Daoy (cell line): ENCODE data around the gene WDR43. TPM values are rescaled to one million over a fixed set of nuclear protein-coding genes. Genes with fewer than 3 reads are reported as not detected.

Source experiments
- DNase-seq: peaks from one replicate; pipeline ENCODE4 v3.0.0-alpha.2; 2015; ENCODE audit warnings: low read depth
- total RNA-seq: library from RNA; depleted of rRNA; stranded (reverse); fragments of >200 nt; shearing (Covaris generic); gene quantifications from 2 replicates; pipeline ENCODE4 v1.2.3, GENCODE V29; 2014

Gene WDR43
- total RNA-seq, 1 experiment from 2014 or later, result 108 TPM

- DNase-seq, result no peak
These were observed 15.3 kb downstream of the WDR43 start for GRCh38 chr2:28909655-28910353.

GRCh38 chr2:28915939-28916338 lies 21.5 kb downstream of the WDR43 start:
- DNase-seq, result no peak

GRCh38 chr2:28926847-28927246 lies 32.4 kb downstream of the WDR43 start:
- DNase-seq, result no peak

- DNase-seq, result no peak
These were observed 33.0 kb downstream of the WDR43 start for GRCh38 chr2:28927469-28927868.

GRCh38 chr2:28927878-28928277 lies 33.4 kb downstream of the WDR43 start:
- DNase-seq, result no peak

GRCh38 chr2:28929581-28929980 lies 35.1 kb downstream of the WDR43 start:
- DNase-seq, result no peak

GRCh38 chr2:28930205-28930604 lies 35.7 kb downstream of the WDR43 start:
- DNase-seq, result no peak

- no peak for DNase-seq
These were observed 40.3 kb downstream of the WDR43 start for GRCh38 chr2:28934769-28935168.

- DNase-seq, result no peak
These were observed 46.5 kb downstream of the WDR43 start for GRCh38 chr2:28941008-28941407.

GRCh38 chr2:28944535-28945248 lies 50.2 kb downstream of the WDR43 start:
- no peak for DNase-seq

GRCh38 chr2:28948160-28948559 lies 53.7 kb downstream of the WDR43 start:
- no peak for DNase-seq

GRCh38 chr2:28949190-28949589 lies 54.7 kb downstream of the WDR43 start:
- no peak for DNase-seq

GRCh38 chr2:28949617-28950305 lies 55.3 kb downstream of the WDR43 start:
- no peak for DNase-seq

GRCh38 chr2:28950941-28951630 lies 56.6 kb downstream of the WDR43 start:
- DNase-seq, result no peak

GRCh38 chr2:28951910-28952835 lies 57.7 kb downstream of the WDR43 start:
- no peak for DNase-seq

GRCh38 chr2:28952836-28953211 lies 58.4 kb downstream of the WDR43 start:
- DNase-seq, result no peak

- no peak for DNase-seq
These were observed 61.0 kb downstream of the WDR43 start for GRCh38 chr2:28955467-28955866.

GRCh38 chr2:28956415-28956826 lies 62.0 kb downstream of the WDR43 start:
- DNase-seq, result peak; percentile 40

- peak; percentile 24 for DNase-seq
These were observed 62.4 kb downstream of the WDR43 start for GRCh38 chr2:28956890-28957289.

- peak; percentile 62 for DNase-seq
These were observed 64.2 kb downstream of the WDR43 start for GRCh38 chr2:28958689-28959088.

GRCh38 chr2:28960401-28960800 lies 65.9 kb downstream of the WDR43 start:
- DNase-seq, result no peak
